SH-SY5Y (cell line): Measurements from ENCODE around the gene RIPK4.

ENCODE experiments used
- GATA2 ChIP-seq: IDR thresholded peaks from 2 replicates; pipeline ENCODE4 v1.6.1; 2011; ENCODE audit warnings: mild to moderate bottlenecking, low read depth, low read length
- GATA3 ChIP-seq: IDR thresholded peaks from 2 replicates; pipeline ENCODE4 v1.6.1; 2011; ENCODE audit warnings: low read depth, mild to moderate bottlenecking, low read length, moderate library complexity

DNA sequence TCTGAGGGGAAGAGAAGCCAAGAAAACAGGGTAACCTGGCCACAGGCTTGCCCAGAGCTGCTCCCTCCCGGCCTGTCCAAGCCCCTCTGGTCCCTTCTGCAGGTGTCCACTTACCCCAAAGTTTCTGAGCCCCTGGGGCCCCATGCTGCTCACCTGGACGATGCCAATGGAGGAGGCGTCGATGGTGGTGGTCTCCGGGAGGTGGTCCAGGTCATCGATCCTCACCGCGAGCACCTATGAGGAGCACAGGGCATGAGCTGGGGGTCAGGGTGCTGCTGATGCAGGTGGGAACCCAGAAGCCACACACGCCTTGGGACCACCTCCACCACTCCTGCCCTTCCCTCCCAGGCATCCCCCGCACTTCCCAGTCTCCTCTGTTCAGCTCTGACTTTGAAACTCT, 37.5 kb upstream of the RIPK4 start:
- TF ChIP-seq GATA3, result no peak
- no peak for TF ChIP-seq GATA2
